WTC11 (cell line): ENCODE measurements around the gene PCTP. TPM values are rescaled to one million over a fixed set of nuclear protein-coding genes. Genes with fewer than 3 reads are reported as not detected.

Source experiments
- ATAC-seq: fragments of 200-7000 bp; cut with Tn5 transposase; 2 replicates; pipeline ENCODE4 v1.10.0; 2021; ENCODE audit warnings: mild to moderate bottlenecking, moderate library complexity
- CTCF ChIA-PET: fragments of 300-600 bp; sonication (Branson Sonifier 250); formaldehyde crosslinking; loops from one replicate; lab custom pipeline; 2021; ENCODE audit warnings: antibody characterized with exemption; lab: Charles Lee
- POLR2A ChIA-PET: fragments of 350-600 bp; sonication (Branson Sonifier 250); formaldehyde crosslinking; loops from one replicate; lab custom pipeline; 2021; ENCODE audit warnings: antibody characterized with exemption; lab: Charles Lee
- DNase-seq: peaks from one replicate; pipeline ENCODE4 v3.0.0; 2021; ENCODE audit warnings: low spot score
- H3K27ac Mint-ChIP-seq: 2 replicates; pipeline ENCODE4 v1.8.0; 2021; ENCODE audit warnings: mixed read lengths
- H3K27me3 Mint-ChIP-seq: 2 replicates; pipeline ENCODE4 v1.8.0; 2021; ENCODE audit warnings: low read depth, mild to moderate bottlenecking, moderate library complexity, mixed read lengths
- H3K36me3 Mint-ChIP-seq: 2 replicates; pipeline ENCODE4 v1.8.0; 2021; ENCODE audit warnings: mixed read lengths
- H3K4me1 Mint-ChIP-seq: 2 replicates; pipeline ENCODE4 v1.8.0; 2022; ENCODE audit warnings: mixed read lengths
- H3K4me3 Mint-ChIP-seq: 2 replicates; pipeline ENCODE4 v1.8.0; 2021; ENCODE audit warnings: mild to moderate bottlenecking, moderate library complexity, mixed read lengths
- H3K9me3 Mint-ChIP-seq: 2 replicates; pipeline ENCODE4 v1.8.0; 2021; ENCODE audit warnings: mixed read lengths
- AR ChIP-seq: fragments of 250-450 bp; sonication (Bioruptor Pico); IDR thresholded peaks from 2 replicates; pipeline ENCODE4 v1.9.0; 2021; ENCODE audit warnings: mild to moderate bottlenecking
- ATF1 ChIP-seq: sonication (generic); formaldehyde crosslinking; IDR thresholded peaks from 2 replicates; pipeline ENCODE4 v1.8.1; 2023; ENCODE audit warnings: mild to moderate bottlenecking, moderate library complexity, missing genetic modification reagents
- CBFB ChIP-seq: sonication (generic); formaldehyde crosslinking; IDR thresholded peaks from 2 replicates; pipeline ENCODE4 v1.8.1; 2022; ENCODE audit warnings: mild to moderate bottlenecking, low read depth, missing genetic modification reagents
- E2F5 ChIP-seq: sonication (generic); formaldehyde crosslinking; IDR thresholded peaks from 2 replicates; pipeline ENCODE4 v1.8.1; 2022; ENCODE audit warnings: mild to moderate bottlenecking, moderate library complexity, missing genetic modification reagents
- ERG ChIP-seq: fragments of 250-450 bp; sonication (Bioruptor Pico); IDR thresholded peaks from 2 replicates; pipeline ENCODE4 v1.8.0; 2021; ENCODE audit warnings: mild to moderate bottlenecking
- ESRRA ChIP-seq: sonication (generic); formaldehyde crosslinking; IDR thresholded peaks from 2 replicates; pipeline ENCODE4 v1.8.1; 2022; ENCODE audit warnings: mild to moderate bottlenecking, missing genetic modification reagents, borderline replicate concordance
- FOXK1 ChIP-seq: sonication (generic); formaldehyde crosslinking; IDR thresholded peaks from 2 replicates; pipeline ENCODE4 v1.8.0; 2022; ENCODE audit warnings: mild to moderate bottlenecking, moderate library complexity, missing genetic modification reagents
- FOXP1 ChIP-seq: sonication (generic); formaldehyde crosslinking; IDR thresholded peaks from 2 replicates; pipeline ENCODE4 v1.8.0; 2022; ENCODE audit warnings: missing genetic modification reagents, mild to moderate bottlenecking, moderate library complexity, borderline replicate concordance
- IRF1 ChIP-seq: sonication (generic); formaldehyde crosslinking; IDR thresholded peaks from 2 replicates; pipeline ENCODE4 v1.8.0; 2023; ENCODE audit warnings: missing genetic modification reagents
- JUN ChIP-seq: sonication (generic); formaldehyde crosslinking; IDR thresholded peaks from 2 replicates; pipeline ENCODE4 v1.8.0; 2023; ENCODE audit warnings: mild to moderate bottlenecking, missing genetic modification reagents
- MAX ChIP-seq: sonication (generic); formaldehyde crosslinking; IDR thresholded peaks from 2 replicates; pipeline ENCODE4 v1.8.0; 2022; ENCODE audit warnings: mild to moderate bottlenecking, missing genetic modification reagents
- MYBL2 ChIP-seq: sonication (generic); formaldehyde crosslinking; IDR thresholded peaks from 2 replicates; pipeline ENCODE4 v1.8.1; 2023; ENCODE audit warnings: mild to moderate bottlenecking, moderate library complexity, missing genetic modification reagents
- NR2C2 ChIP-seq: sonication (generic); formaldehyde crosslinking; IDR thresholded peaks from 2 replicates; pipeline ENCODE4 v1.8.0; 2022; ENCODE audit warnings: mild to moderate bottlenecking, missing genetic modification reagents
- NR3C1 ChIP-seq: sonication (generic); formaldehyde crosslinking; conservative IDR thresholded peaks from 2 replicates; pipeline ENCODE4 v1.8.1; 2023; ENCODE audit warnings: low read depth, mild to moderate bottlenecking, missing genetic modification reagents
- SMAD3 ChIP-seq: sonication (generic); formaldehyde crosslinking; IDR thresholded peaks from 2 replicates; pipeline ENCODE4 v1.8.0; 2022; ENCODE audit warnings: missing genetic modification reagents, mild to moderate bottlenecking, borderline replicate concordance
- TCF7 ChIP-seq: sonication (generic); formaldehyde crosslinking; IDR thresholded peaks from 2 replicates; pipeline ENCODE4 v1.8.0; 2022; ENCODE audit warnings: mild to moderate bottlenecking, low read depth, missing genetic modification reagents, moderate library complexity
- TEAD1 ChIP-seq: sonication (generic); formaldehyde crosslinking; IDR thresholded peaks from 2 replicates; pipeline ENCODE4 v1.8.0; 2022; ENCODE audit warnings: mild to moderate bottlenecking, missing genetic modification reagents
- ZNF121 ChIP-seq: sonication (generic); formaldehyde crosslinking; IDR thresholded peaks from 2 replicates; pipeline ENCODE4 v1.8.0; 2023; ENCODE audit warnings: missing genetic modification reagents
- ZNF396 ChIP-seq: fragments of 250-450 bp; sonication (Bioruptor Pico); IDR thresholded peaks from 2 replicates; pipeline ENCODE4 v1.8.0; 2021; ENCODE audit warnings: mild to moderate bottlenecking, moderate library complexity, borderline replicate concordance
- ZNF416 ChIP-seq: fragments of 250-450 bp; sonication (Bioruptor Pico); IDR thresholded peaks from 2 replicates; pipeline ENCODE4 v1.9.0; 2021; ENCODE audit warnings: mild to moderate bottlenecking, inconsistent platforms
- ZSCAN18 ChIP-seq: fragments of 250-450 bp; sonication (Bioruptor Pico); IDR thresholded peaks from 2 replicates; pipeline ENCODE4 v2.1.2; 2022; ENCODE audit warnings: mild to moderate bottlenecking, moderate library complexity
- total RNA-seq: library from RNA; stranded (reverse); gene quantifications from 3 replicates; pipeline ENCODE4 v1.2.3, GENCODE V29; 2021

The PCTP gene
- total RNA-seq, 1 experiment from 2014 or later: 10.3 TPM

- no peak for ATAC-seq
- ChIA-PET CTCF (no interaction called here), POLR2A (no interaction called here)
- TF ChIP-seq TCF7: no peak
- no peak for TF ChIP-seq ESRRA
- no peak for TF ChIP-seq ATF1
- TF ChIP-seq ZNF121 (CRISPR knock-in tag): no peak
- no peak for TF ChIP-seq MYBL2 (CRISPR knock-in tag)
- no peak for TF ChIP-seq NR3C1 (CRISPR knock-in tag)
- DNase-seq: no peak
- Mint-ChIP-seq H3K4me3 (no peak overlapping the region), H3K27me3 (no peaks in the 10 kb centered on the region), H3K27ac (no peak overlapping the region), H3K36me3 (no peaks in the 10 kb centered on the region), H3K9me3 (0 out of 2 replicates have a peak, but pooled peaks cover 4% of the 10 kb centered on the region), H3K4me1 (no peaks in the 10 kb centered on the region)
These were observed 42.4 kb downstream of the PCTP start for GRCh38 chr17:55793272-55793671.

GRCh38 chr17:55794725-55795482 is 44.1 kb downstream of the PCTP start:
- H3K36me3 Mint-ChIP-seq: peaks cover 4% of the 10 kb centered on the region
- no peaks in the 10 kb centered on the region for H3K27me3 Mint-ChIP-seq
- peaks cover 13% of the 10 kb centered on the region for H3K9me3 Mint-ChIP-seq
- DNase-seq: no peak
- ATAC-seq: no peak
- ChIA-PET POLR2A (no interaction called here), CTCF (interaction anchor here (1.5 kb wide), 1 partner anchor 77 kb away, joined by 3 read pairs; no protein-coding TSS in a partner anchor)
- no peaks in the 10 kb centered on the region for H3K4me1 Mint-ChIP-seq
- no peak overlapping the region for H3K27ac Mint-ChIP-seq
- H3K4me3 Mint-ChIP-seq: no peak overlapping the region
- TF ChIP-seq CBFB (CRISPR knock-in tag) (no peak), ZNF396 (CRISPR knock-in tag) (no peak), MAX (CRISPR knock-in tag) (no peak), JUN (CRISPR knock-in tag) (no peak)

- Mint-ChIP-seq H3K27ac (no peak overlapping the region), H3K4me1 (no peaks in the 10 kb centered on the region), H3K9me3 (peaks cover 20% of the 10 kb centered on the region), H3K27me3 (peaks cover 3% of the 10 kb centered on the region; the same call in 1 of the 2 replicates), H3K36me3 (no peaks in the 10 kb centered on the region), H3K4me3 (no peak overlapping the region)
- DNase-seq (no peak), ATAC-seq (no peak)
- ChIA-PET CTCF (no interaction called here), POLR2A (no interaction called here)
- TF ChIP-seq AR (CRISPR knock-in tag) (no peak), ZNF396 (CRISPR knock-in tag) (no peak), TEAD1 (no peak), ZSCAN18 (CRISPR knock-in tag) (no peak), IRF1 (CRISPR knock-in tag) (no peak), SMAD3 (CRISPR knock-in tag) (no peak), FOXP1 (no peak), ERG (no peak), FOXK1 (CRISPR knock-in tag) (no peak), ZNF121 (CRISPR knock-in tag) (no peak), E2F5 (CRISPR knock-in tag) (no peak), ZNF416 (CRISPR knock-in tag) (no peak), NR2C2 (no peak)
These were observed 56.1 kb downstream of the PCTP start for GRCh38 chr17:55806745-55807495.
